ENCODE measurements around the gene GSTA4.
"Not testable (repeated sequence)": the region's sequence is repeated elsewhere in the genome, so short reads cannot be mapped to it uniquely, and the experiment has no call there.

Gene GSTA4

GRCh38 chr6:52981222-52981900, 13.7 kb downstream of the GSTA4 start:
- H3K4me2 ChIP-seq: no peak overlapping the region
- no peaks in the 10 kb centered on the region for H3K9me3 ChIP-seq
- TF ChIP-seq Cebpa-rat (IDR thresholded peaks at IDR 0.05): no peak
- no peak overlapping the region for H3K4me3 ChIP-seq
- H3K36me3 ChIP-seq: no peaks in the 10 kb centered on the region
- peaks cover 26% of the 10 kb centered on the region for H3K4me1 ChIP-seq
- no peak overlapping the region for H3K9ac ChIP-seq
- H3K27ac ChIP-seq: no peak overlapping the region
- peaks cover 18% of the 10 kb centered on the region for H4K20me1 ChIP-seq
- peaks cover 15% of the 10 kb centered on the region; the same call in 1 of the 2 replicates for H3K27me3 ChIP-seq

GRCh38 chr6:52976591-52977035, 18.5 kb downstream of the GSTA4 start:
- no peak overlapping the region for H3K4me2 ChIP-seq

GRCh38 chr6:52976149-52976548, 18.9 kb downstream of the GSTA4 start:
- H3K4me3 ChIP-seq: no peak overlapping the region
- H3K4me1 ChIP-seq: peaks cover 13% of the 10 kb centered on the region
- TF ChIP-seq Cebpa-rat (IDR thresholded peaks at IDR 0.05): no peak
- H3K27me3 ChIP-seq: no peaks in the 10 kb centered on the region
- no peak overlapping the region for H3K9ac ChIP-seq
- no peaks in the 10 kb centered on the region for H3K36me3 ChIP-seq
- no peak overlapping the region for H3K27ac ChIP-seq
- no peak overlapping the region for H3K4me2 ChIP-seq
- no peaks in the 10 kb centered on the region for H4K20me1 ChIP-seq
- 0 out of 2 replicates have a peak, but pooled peaks cover 4% of the 10 kb centered on the region for H3K9me3 ChIP-seq

More at GRCh38 chr6:52976591-52977035, 18.5 kb downstream of the GSTA4 start:
- Histone ChIP-seq H3K4me1 (peaks cover 13% of the 10 kb centered on the region), H3K36me3 (no peaks in the 10 kb centered on the region), H3K27me3 (no peaks in the 10 kb centered on the region), H4K20me1 (no peaks in the 10 kb centered on the region), H3K4me3 (no peak overlapping the region), H3K27ac (no peak overlapping the region), H3K9me3 (0 out of 2 replicates have a peak, but pooled peaks cover 4% of the 10 kb centered on the region), H3K9ac (no peak overlapping the region)
- no peak for TF ChIP-seq Cebpa-rat (IDR thresholded peaks at IDR 0.05)

GRCh38 chr6:52975580-52975979, 19.5 kb downstream of the GSTA4 start:
- no peaks in the 10 kb centered on the region for H3K27me3 ChIP-seq
- H3K4me3 ChIP-seq: no peak overlapping the region
- H4K20me1 ChIP-seq: no peaks in the 10 kb centered on the region
- no peak overlapping the region for H3K27ac ChIP-seq
- no peaks in the 10 kb centered on the region for H3K36me3 ChIP-seq
- H3K9me3 ChIP-seq: 0 out of 2 replicates have a peak, but pooled peaks cover 4% of the 10 kb centered on the region
- no peak overlapping the region for H3K9ac ChIP-seq
- no peak for TF ChIP-seq Cebpa-rat (IDR thresholded peaks at IDR 0.05)
- no peak overlapping the region for H3K4me2 ChIP-seq
- H3K4me1 ChIP-seq: peaks cover 14% of the 10 kb centered on the region

GRCh38 chr6:52972989-52973388, 22.1 kb downstream of the GSTA4 start:
- H3K36me3 ChIP-seq: no peaks in the 10 kb centered on the region
- no peak overlapping the region for H3K4me3 ChIP-seq
- H3K9me3 ChIP-seq: 0 out of 2 replicates have a peak, but pooled peaks cover 4% of the 10 kb centered on the region
- peaks cover 25% of the 10 kb centered on the region for H3K4me1 ChIP-seq
- no peak for TF ChIP-seq Cebpa-rat (IDR thresholded peaks at IDR 0.05)
- H3K4me2 ChIP-seq: no peak overlapping the region
- H3K9ac ChIP-seq: no peak overlapping the region
- no peaks in the 10 kb centered on the region for H3K27me3 ChIP-seq
- no peak overlapping the region for H3K27ac ChIP-seq
- no peaks in the 10 kb centered on the region for H4K20me1 ChIP-seq

GRCh38 chr6:52969359-52969758, 25.7 kb downstream of the GSTA4 start:
- H3K9ac ChIP-seq: no peak overlapping the region
- H3K27ac ChIP-seq: no peak overlapping the region
- H4K20me1 ChIP-seq: no peaks in the 10 kb centered on the region
- peak overlapping the region; percentile 76 for H3K4me2 ChIP-seq
- no peaks in the 10 kb centered on the region for H3K27me3 ChIP-seq
- H3K9me3 ChIP-seq: 0 out of 2 replicates have a peak, but pooled peaks cover 4% of the 10 kb centered on the region
- no peak overlapping the region for H3K4me3 ChIP-seq
- H3K36me3 ChIP-seq: no peaks in the 10 kb centered on the region
- H3K4me1 ChIP-seq: peaks cover 13% of the 10 kb centered on the region
- TF ChIP-seq Cebpa-rat (IDR thresholded peaks at IDR 0.05): no peak

- Histone ChIP-seq H3K4me3 (no peak overlapping the region), H3K27ac (no peak overlapping the region), H3K36me3 (no peaks in the 10 kb centered on the region), H3K27me3 (no peaks in the 10 kb centered on the region), H3K4me2 (no peak overlapping the region), H3K4me1 (peaks cover 21% of the 10 kb centered on the region), H3K9ac (no peak overlapping the region), H4K20me1 (no peaks in the 10 kb centered on the region), H3K9me3 (no peaks in the 10 kb centered on the region)
- no peak for TF ChIP-seq Cebpa-rat (IDR thresholded peaks at IDR 0.05)
These were observed 29.0 kb downstream of the GSTA4 start for GRCh38 chr6:52966101-52966500.

- no peak overlapping the region for H3K4me3 ChIP-seq
- H3K4me1 ChIP-seq: peaks cover 26% of the 10 kb centered on the region
- no peak overlapping the region for H3K4me2 ChIP-seq
- H3K9me3 ChIP-seq: no peaks in the 10 kb centered on the region
- H3K27me3 ChIP-seq: no peaks in the 10 kb centered on the region
- no peaks in the 10 kb centered on the region for H3K36me3 ChIP-seq
- H4K20me1 ChIP-seq: no peaks in the 10 kb centered on the region
- no peak overlapping the region for H3K9ac ChIP-seq
- TF ChIP-seq Cebpa-rat (IDR thresholded peaks at IDR 0.05): no peak
- no peak overlapping the region for H3K27ac ChIP-seq
These were observed 29.7 kb downstream of the GSTA4 start for GRCh38 chr6:52965380-52965779.

GRCh38 chr6:52964318-52964717, 30.8 kb downstream of the GSTA4 start:
- Histone ChIP-seq H4K20me1 (no peaks in the 10 kb centered on the region), H3K9me3 (no peaks in the 10 kb centered on the region), H3K4me2 (no peak overlapping the region), H3K4me3 (no peak overlapping the region), H3K9ac (no peak overlapping the region), H3K27ac (no peak overlapping the region), H3K27me3 (no peaks in the 10 kb centered on the region), H3K36me3 (no peaks in the 10 kb centered on the region), H3K4me1 (peaks cover 27% of the 10 kb centered on the region)
- no peak for TF ChIP-seq Cebpa-rat (IDR thresholded peaks at IDR 0.05)

- no peak for TF ChIP-seq Cebpa-rat (IDR thresholded peaks at IDR 0.05)
- no peak overlapping the region for H3K9ac ChIP-seq
- H3K9me3 ChIP-seq: no peaks in the 10 kb centered on the region
- H3K4me2 ChIP-seq: no peak overlapping the region
- no peak overlapping the region for H3K4me3 ChIP-seq
- H3K4me1 ChIP-seq: peaks cover 35% of the 10 kb centered on the region
- no peak overlapping the region for H3K27ac ChIP-seq
- H3K27me3 ChIP-seq: no peaks in the 10 kb centered on the region
- H4K20me1 ChIP-seq: no peaks in the 10 kb centered on the region
- H3K36me3 ChIP-seq: no peaks in the 10 kb centered on the region
These were observed 32.4 kb downstream of the GSTA4 start for GRCh38 chr6:52962701-52963100.

- Histone ChIP-seq H3K4me1 (peaks cover 35% of the 10 kb centered on the region), H3K4me3 (peak overlapping the region; percentile 55), H3K4me2 (peak overlapping the region; percentile 87)
- not testable (repeated sequence) for H4K20me1 ChIP-seq, H3K36me3 ChIP-seq, H3K27me3 ChIP-seq, H3K9ac ChIP-seq, H3K9me3 ChIP-seq, H3K27ac ChIP-seq
These were observed 34.1 kb downstream of the GSTA4 start for GRCh38 chr6:52961022-52961421.

GRCh38 chr6:52960211-52960610, 34.9 kb downstream of the GSTA4 start:
- not testable (repeated sequence) for H3K9me3 ChIP-seq, H3K27me3 ChIP-seq, H4K20me1 ChIP-seq, H3K27ac ChIP-seq, H3K9ac ChIP-seq, H3K36me3 ChIP-seq
- Histone ChIP-seq H3K4me1 (peaks cover 35% of the 10 kb centered on the region), H3K4me2 (peak overlapping the region; percentile 87), H3K4me3 (peak overlapping the region; percentile 55)
